Naive thymus-derived CD4-positive, alpha-beta T cell (primary cell): ENCODE measurements around the gene WNT3A. TPM values are rescaled to one million over a fixed set of nuclear protein-coding genes. Genes with fewer than 3 reads are reported as not detected.
A peak's percentile ranks its signal among the peaks of the same experiment; 100 is the strongest.

Experiments
- ATAC-seq: fragments of 150-1000 bp; cut with Tn5 transposase; 2 replicates; pipeline ENCODE4 v1.10.0; 2021; ENCODE audit warnings: mild to moderate bottlenecking, moderate library complexity
- CTCF ChIA-PET: fragments of 350-600 bp; sonication (Branson Sonifier 250); formaldehyde crosslinking; loops from one replicate; lab custom pipeline; 2021; ENCODE audit warnings: antibody characterized with exemption; lab: Charles Lee
- POLR2A ChIA-PET: fragments of 350-600 bp; sonication (Branson Sonifier 250); formaldehyde crosslinking; loops from one replicate; lab custom pipeline; 2021; ENCODE audit warnings: antibody characterized with exemption, inconsistent platforms; lab: Charles Lee
- DNase-seq, 9 donors: peaks; one replicate each; pipeline versions ENCODE4 v3.0.0 to v3.0.0-alpha.2; 2020 to 2022; ENCODE audit warnings: mixed read lengths in 1 of 9
- H3K27ac ChIP-seq: one replicate; pipeline ENCODE4 v1.7.0; 2013; ENCODE audit warnings: mild to moderate bottlenecking, low read depth, low read length, moderate library complexity
- H3K27me3 ChIP-seq, 2 donors: one replicate each; pipeline ENCODE4 v1.7.0; 2013; ENCODE audit warnings: low read length in 2 of 2, mild to moderate bottlenecking in 2 of 2, moderate library complexity in 2 of 2; ENCODE audit not compliant: control insufficient read depth in 2 of 2, insufficient read depth in 2 of 2
- H3K36me3 ChIP-seq, 3 experiments: 1 replicate in 2 of 3; 2 replicates in 1 of 3; pipeline ENCODE4 v1.7.0; 2013; ENCODE audit warnings: low read length in 3 of 3, mild to moderate bottlenecking in 3 of 3, moderate library complexity in 1 of 3; ENCODE audit not compliant: insufficient read depth in 3 of 3, control insufficient read depth in 2 of 3
- H3K4me1 ChIP-seq, 2 donors: one replicate each; pipeline ENCODE4 v1.7.0; 2013; ENCODE audit warnings: low read length in 2 of 2, mild to moderate bottlenecking in 2 of 2, moderate library complexity in 1 of 2; ENCODE audit not compliant: control insufficient read depth in 2 of 2, insufficient read depth in 2 of 2
- H3K4me3 ChIP-seq: 2 replicates; pipeline ENCODE4 v1.7.0; 2013; ENCODE audit warnings: mild to moderate bottlenecking, low read length
- H3K9me3 ChIP-seq, 3 experiments: 1 replicate in 2 of 3; 2 replicates in 1 of 3; pipeline ENCODE4 v1.7.0; 2013; ENCODE audit warnings: low read length in 3 of 3; ENCODE audit not compliant: control insufficient read depth in 2 of 3
- H3K27ac Mint-ChIP-seq, 9 donors: one replicate each; pipeline ENCODE4 v1.8.0; 2020 to 2022; ENCODE audit warnings: mixed read lengths in 9 of 9, mild to moderate bottlenecking in 8 of 9, moderate library complexity in 5 of 9, inconsistent platforms in 2 of 9
- H3K27me3 Mint-ChIP-seq, 5 donors: one replicate each; pipeline ENCODE4 v1.8.0; 2021 to 2022; ENCODE audit warnings: mixed read lengths in 5 of 5, mild to moderate bottlenecking in 1 of 5
- H3K36me3 Mint-ChIP-seq, 5 donors: one replicate each; pipeline ENCODE4 v1.8.0; 2020 to 2022; ENCODE audit warnings: mixed read lengths in 5 of 5, mild to moderate bottlenecking in 3 of 5, inconsistent platforms in 1 of 5
- H3K4me1 Mint-ChIP-seq, 7 donors: one replicate each; pipeline ENCODE4 v1.8.0; 2020 to 2022; ENCODE audit warnings: mixed read lengths in 7 of 7, mild to moderate bottlenecking in 3 of 7, inconsistent platforms in 1 of 7
- H3K4me3 Mint-ChIP-seq, 10 donors: one replicate each; pipeline ENCODE4 v1.8.0; 2020 to 2022; ENCODE audit warnings: mild to moderate bottlenecking in 10 of 10, mixed read lengths in 10 of 10, moderate library complexity in 6 of 10, inconsistent platforms in 2 of 10
- H3K9me3 Mint-ChIP-seq, 11 donors: one replicate each; pipeline ENCODE4 v1.8.0; 2020 to 2022; ENCODE audit warnings: mixed read lengths in 11 of 11, mild to moderate bottlenecking in 4 of 11, inconsistent platforms in 1 of 11, moderate library complexity in 1 of 11
- intact Hi-C, 2 donors: fragments of 100-400 bp; cut with micrococcal nuclease; formaldehyde crosslinking; loops; one replicate each; pipeline ENCODE4 v1.15.1; 2023
- polyA plus RNA-seq, 2 donors: library from polyadenylated mRNA; unstranded; fragments of 300-500 nt; fragmentation: Illumina TruSeq; gene quantifications; one replicate each; pipeline ENCODE4 v1.2.3, GENCODE V29; 2021
- total RNA-seq, 6 experiments: library from RNA in 5 of 6; stranded (reverse) in 5 of 6; gene quantifications; 1 replicate in 5 of 6; 2 replicates in 1 of 6; pipeline ENCODE4 v1.2.3 and lab custom pipeline; 2021 to 2026

Gene WNT3A
- total and polyA plus RNA-seq, 7 experiments from 2014 or later, result not detected

DNA sequence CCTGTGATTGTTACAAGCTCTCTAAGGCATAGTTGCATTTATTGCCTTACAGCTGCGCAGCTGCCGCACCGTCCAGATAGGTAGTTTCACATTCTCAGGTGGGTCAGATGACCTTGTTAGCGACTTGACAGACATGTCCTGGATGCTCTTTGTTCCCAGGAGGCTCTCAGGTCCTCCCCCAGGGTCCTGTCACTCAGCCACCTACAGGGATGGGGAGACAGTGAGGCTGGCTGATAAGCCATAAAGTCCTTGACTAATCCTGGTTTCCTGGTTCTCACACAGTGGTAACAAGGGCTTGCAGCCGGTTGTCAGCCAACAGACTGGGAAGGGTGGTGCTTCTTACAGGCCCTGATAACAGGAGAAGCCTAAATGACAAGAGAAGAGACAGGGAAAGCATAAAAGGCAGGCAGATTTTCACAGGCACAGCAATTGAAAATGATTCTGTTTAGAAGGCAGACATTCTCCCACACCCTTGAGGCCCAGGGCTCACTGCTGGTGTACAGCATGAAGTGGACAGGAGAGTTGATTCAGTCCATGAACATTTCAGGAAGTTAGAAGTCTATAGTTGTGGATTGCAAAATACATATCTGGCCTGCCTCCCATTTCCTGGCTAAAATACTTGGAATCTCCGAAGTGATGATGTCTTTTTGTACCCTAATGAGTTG lies 78.6 kb downstream of the WNT3A start:
- H3K36me3 ChIP-seq, result peaks cover 0 to 11% (median 0%) of the 10 kb centered on the region in 3 experiments
- no peaks in the 10 kb centered on the region for H3K27me3 ChIP-seq
- CTCF ChIA-PET, result no interaction called here
- Mint-ChIP-seq H3K9me3 (no peaks in the 10 kb centered on the region), H3K27ac (peak overlapping the region; percentile 40 to 97 (median 89)), H3K36me3 (peaks cover 0 to 22% (median 0%) of the 10 kb centered on the region in 5 donors), H3K27me3 (no peaks in the 10 kb centered on the region), H3K4me1 (peaks cover 61 to 81% (median 73%) of the 10 kb centered on the region in 7 donors), H3K4me3 (peak overlapping the region; percentile 89 to 97 (median 95))
- intact Hi-C loops, result loop anchor here in 1 of 2 donors (10.0 kb wide), 2 partner anchors 1141 to 1351 kb away; partner anchors contain the start of genes COQ8A and ITPKB
- H3K9me3 ChIP-seq, result no peaks in the 10 kb centered on the region
- H3K27ac ChIP-seq, result peak overlapping the region; percentile 97
- ATAC-seq, result no peak
- peak overlapping the region; percentile 87 for H3K4me3 ChIP-seq
- peaks cover 72 to 74% of the 10 kb centered on the region in 2 donors for H3K4me1 ChIP-seq
- DNase-seq, result no peak
- POLR2A ChIA-PET, result no interaction called here

GRCh38 chr1:228087771-228088251 lies 81.0 kb downstream of the WNT3A start:
- Mint-ChIP-seq H3K9me3 (no peaks in the 10 kb centered on the region), H3K27me3 (no peaks in the 10 kb centered on the region), H3K4me1 (peaks cover 76 to 95% (median 90%) of the 10 kb centered on the region in 7 donors), H3K27ac (peak overlapping the region; percentile 72 to 91 (median 84)), H3K36me3 (peaks cover 0 to 40% (median 3%) of the 10 kb centered on the region in 5 donors), H3K4me3 (peak overlapping the region; percentile 59 to 97 (median 74))
- Histone ChIP-seq H3K27me3 (no peaks in the 10 kb centered on the region), H3K27ac (peak overlapping the region; percentile 50), H3K9me3 (no peaks in the 10 kb centered on the region), H3K36me3 (peaks cover 0 to 9% (median 0%) of the 10 kb centered on the region in 3 experiments), H3K4me1 (peaks cover 80 to 84% of the 10 kb centered on the region in 2 donors), H3K4me3 (no peak overlapping the region)
- CTCF ChIA-PET, result interaction anchor here (1.1 kb wide), 1 partner anchor 11 kb away, joined by 3 read pairs; no protein-coding TSS in a partner anchor
- intact Hi-C loops, result loop anchor here in 1 of 2 donors (10.0 kb wide), 2 partner anchors 1143 to 1353 kb away; partner anchors contain the start of genes COQ8A and ITPKB
- DNase-seq, result no peak
- POLR2A ChIA-PET, result interaction anchor here (0.7 to 1.3 kb wide), 2 partner anchors 8 to 14 kb away, joined by 3 to 5 read pairs; no protein-coding TSS in a partner anchor
- peak; percentile 38 for ATAC-seq

DNA sequence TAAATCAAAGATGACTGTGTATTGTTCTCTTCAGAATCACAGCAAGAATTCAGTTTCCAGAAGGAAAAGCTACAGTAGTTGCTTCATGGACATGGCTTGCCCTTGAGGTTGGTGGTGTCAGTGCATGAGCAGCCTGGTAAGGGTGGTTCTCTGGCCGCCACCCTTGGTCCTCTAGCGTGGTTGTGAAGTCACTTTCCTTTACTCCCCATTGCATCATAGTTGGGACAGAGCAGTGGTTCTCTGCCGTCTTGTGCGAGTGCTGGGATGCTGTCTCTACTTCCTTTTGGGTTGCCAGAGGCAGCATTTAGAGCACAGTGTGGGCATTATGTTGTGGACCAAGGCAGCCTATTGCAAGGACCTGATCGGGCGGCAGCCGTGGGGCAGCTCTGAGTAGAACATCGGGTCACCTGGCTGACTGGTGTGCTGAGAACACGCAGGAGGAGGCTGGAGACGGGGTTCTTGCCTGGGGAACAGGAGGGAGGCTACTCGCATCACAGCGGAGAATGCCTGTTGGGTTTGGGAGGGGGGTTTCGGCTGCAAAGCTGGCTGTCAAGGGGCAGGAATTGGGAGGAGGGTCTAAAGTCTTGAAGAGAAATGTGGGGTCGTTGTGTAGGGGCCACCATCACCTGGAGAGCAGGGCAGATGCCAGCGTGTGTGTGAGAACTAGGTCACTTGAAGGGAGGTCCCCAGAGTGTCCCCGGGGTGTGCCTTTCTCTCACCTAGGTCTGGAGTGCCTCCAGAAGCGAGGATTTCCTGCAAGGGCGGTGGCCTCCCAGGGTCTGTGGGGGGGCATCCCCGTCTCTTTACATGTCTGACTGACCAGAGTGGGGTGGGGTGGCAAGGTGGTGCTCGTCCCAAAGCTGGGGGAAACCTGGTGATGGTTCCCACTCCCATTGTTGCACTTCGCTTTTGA lies 82.0 kb downstream of the WNT3A start:
- no peaks in the 10 kb centered on the region for H3K9me3 Mint-ChIP-seq
- Histone ChIP-seq H3K27ac (peak overlapping the region; percentile 50), H3K4me1 (peaks cover 80 to 83% of the 10 kb centered on the region in 2 donors), H3K36me3 (peaks cover 0 to 3% (median 0%) of the 10 kb centered on the region in 3 experiments), H3K9me3 (peaks cover 0 to 2% (median 0%) of the 10 kb centered on the region in 3 experiments), H3K4me3 (peak overlapping the region; percentile 8), H3K27me3 (no peaks in the 10 kb centered on the region)
- ChIA-PET POLR2A (interaction anchor here (1.0 to 2.6 kb wide), 3 partner anchors 11 to 20 kb away, joined by 3 to 10 read pairs (median 3); partner anchors contain the start of gene MRPL55), CTCF (interaction anchor here (0.6 to 0.8 kb wide), 2 partner anchors 11 to 23 kb away, joined by 3 to 4 read pairs; no protein-coding TSS in a partner anchor)
- ATAC-seq (peak; percentile 43), DNase-seq (no peak)
- H3K36me3 Mint-ChIP-seq, result peaks cover 0 to 37% (median 3%) of the 10 kb centered on the region in 5 donors
- H3K4me1 Mint-ChIP-seq, result peaks cover 75 to 90% (median 84%) of the 10 kb centered on the region in 7 donors
- peak overlapping the region; percentile 23 to 97 (median 70) for H3K4me3 Mint-ChIP-seq
- intact Hi-C loops, result loop anchor here in 1 of 2 donors (10.0 kb wide), 2 partner anchors 1144 to 1354 kb away; partner anchors contain the start of genes COQ8A and ITPKB
- H3K27me3 Mint-ChIP-seq, result no peaks in the 10 kb centered on the region
- peak overlapping the region; percentile 29 to 91 (median 82) for H3K27ac Mint-ChIP-seq

DNA sequence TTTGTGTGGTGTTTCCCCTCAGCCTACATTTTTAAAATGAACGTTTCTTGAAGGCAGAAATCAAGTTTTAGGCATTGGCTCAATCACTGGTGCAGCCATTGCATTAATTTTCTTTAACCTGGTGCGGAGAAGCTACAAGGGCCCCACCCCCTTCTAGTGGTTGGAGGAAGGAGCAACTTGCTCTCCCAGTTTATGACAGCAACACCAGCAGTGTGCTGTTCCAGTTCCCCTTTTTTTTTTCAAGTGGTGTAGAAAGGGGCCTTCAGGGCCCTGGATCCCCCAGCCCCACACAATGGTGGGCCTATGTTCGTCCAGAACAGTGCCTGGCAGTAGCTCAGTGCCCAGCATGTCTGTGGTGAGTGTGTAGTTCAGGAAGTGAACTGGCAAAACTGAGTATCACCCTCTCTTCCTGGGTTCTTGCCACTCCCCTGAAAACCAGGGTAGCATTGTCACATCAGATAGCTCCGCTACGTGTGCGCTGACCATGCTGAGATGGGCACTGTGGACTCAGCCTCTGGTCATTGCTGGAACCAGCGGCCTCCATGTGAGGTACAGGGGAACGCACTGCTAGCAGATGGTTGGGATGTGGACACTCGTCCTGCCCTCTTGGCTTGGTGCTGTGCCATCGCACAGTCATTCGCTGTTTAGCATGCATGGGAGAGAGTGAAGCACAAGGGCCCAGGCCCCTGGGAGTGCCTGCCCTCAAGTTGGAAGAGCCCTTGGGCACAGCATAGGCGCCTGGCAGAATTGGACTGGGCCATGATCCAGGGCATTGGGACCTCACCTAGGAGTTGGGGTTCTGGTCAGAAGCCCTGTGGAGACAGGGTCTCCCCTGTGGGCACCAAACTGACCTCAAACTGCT lies 83.0 kb downstream of the WNT3A start:
- H3K27ac ChIP-seq, result peak overlapping the region; percentile 50
- POLR2A ChIA-PET, result interaction anchor here (0.6 to 2.6 kb wide), 4 partner anchors 8 to 19 kb away, joined by 3 to 10 read pairs (median 3); partner anchors contain the start of gene MRPL55
- no peaks in the 10 kb centered on the region for H3K27me3 ChIP-seq
- Mint-ChIP-seq H3K4me1 (peaks cover 66 to 89% (median 84%) of the 10 kb centered on the region in 7 donors), H3K36me3 (peaks cover 2 to 39% (median 10%) of the 10 kb centered on the region in 5 donors), H3K4me3 (peak overlapping the region in 9 of 10 donors; percentile 56 to 97 (median 75)), H3K27me3 (no peaks in the 10 kb centered on the region), H3K9me3 (peaks cover 0 to 8% (median 2%) of the 10 kb centered on the region in 11 donors), H3K27ac (peak overlapping the region in 7 of 9 donors; percentile 76 to 91 (median 84))
- DNase-seq (no peak), ATAC-seq (peak; percentile 51)
- H3K4me3 ChIP-seq, result peak overlapping the region; percentile 3
- CTCF ChIA-PET, result interaction anchor here (0.6 to 0.8 kb wide), 3 partner anchors 10 to 226 kb away, joined by 3 to 4 read pairs (median 3); no protein-coding TSS in a partner anchor
- intact Hi-C loops, result loop anchor here in 1 of 2 donors (10.0 kb wide), 2 partner anchors 1145 to 1355 kb away; partner anchors contain the start of genes COQ8A and ITPKB
- peaks cover 0 to 12% (median 0%) of the 10 kb centered on the region in 3 experiments for H3K36me3 ChIP-seq
- peaks cover 73 to 74% of the 10 kb centered on the region in 2 donors for H3K4me1 ChIP-seq
- H3K9me3 ChIP-seq, result peaks cover 0 to 11% (median 0%) of the 10 kb centered on the region in 3 experiments

GRCh38 chr1:228090613-228091081 lies 83.8 kb downstream of the WNT3A start:
- ATAC-seq (no peak), DNase-seq (no peak)
- H3K27ac Mint-ChIP-seq, result peak overlapping the region in 7 of 9 donors; percentile 13 to 91 (median 75)
- Histone ChIP-seq H3K27me3 (no peaks in the 10 kb centered on the region), H3K27ac (peak overlapping the region; percentile 50), H3K4me1 (peaks cover 65 to 71% of the 10 kb centered on the region in 2 donors), H3K36me3 (peaks cover 0 to 15% (median 3%) of the 10 kb centered on the region in 3 experiments), H3K4me3 (peak overlapping the region; percentile 3), H3K9me3 (peaks cover 0 to 13% (median 0%) of the 10 kb centered on the region in 3 experiments)
- peaks cover 0 to 17% (median 8%) of the 10 kb centered on the region in 11 donors for H3K9me3 Mint-ChIP-seq
- H3K4me3 Mint-ChIP-seq, result peak overlapping the region in 9 of 10 donors; percentile 29 to 97 (median 65)
- no peaks in the 10 kb centered on the region for H3K27me3 Mint-ChIP-seq
- peaks cover 63 to 89% (median 84%) of the 10 kb centered on the region in 7 donors for H3K4me1 Mint-ChIP-seq
- POLR2A ChIA-PET, result interaction anchor here (1.0 to 2.6 kb wide), 2 partner anchors 9 to 11 kb away, joined by 7 to 10 read pairs; no protein-coding TSS in a partner anchor
- intact Hi-C loops, result no loop called here
- CTCF ChIA-PET, result no interaction called here
- peaks cover 6 to 43% (median 19%) of the 10 kb centered on the region in 5 donors for H3K36me3 Mint-ChIP-seq
